Activated CD8-positive, alpha-beta memory T cell treated with anti-CD3 and anti-CD28 coated beads, Interleukin-2, amount 50 U/mL, for 4 hours (primary cell): ENCODE measurements around the gene PRKX.
A peak's percentile ranks its signal among the peaks of the same experiment; 100 is the strongest.
"Not testable (repeated sequence)": the region's sequence is repeated elsewhere in the genome, so short reads cannot be mapped to it uniquely, and the experiment has no call there.

Source experiments
- DNase-seq: peaks from one replicate; pipeline ENCODE4 v3.0.0-alpha.2; 2020

PRKX gene

GRCh38 chrX:3713225-3713936, at the start of gene PRKX:
Gene PRKX, minus strand, starts transcription at chrX:3713649. Its CDS starts 396 bp downstream, at chrX:3713253.
- peak; percentile 83 for DNase-seq

GRCh38 chrX:3763111-3763510, 49.7 kb upstream of the PRKX start:
- DNase-seq, result no peak

GRCh38 chrX:3757510-3758025, 44.1 kb upstream of the PRKX start:
- DNase-seq, result no peak

- DNase-seq, result no peak
Observed at GRCh38 chrX:3748052-3748559, 34.7 kb upstream of the PRKX start.

- peak; percentile 40 for DNase-seq
Observed at GRCh38 chrX:3743801-3744439, 30.5 kb upstream of the PRKX start.

- DNase-seq, result not testable (repeated sequence)
Observed at GRCh38 chrX:3740946-3741345, 27.5 kb upstream of the PRKX start.

- no peak for DNase-seq
Observed at GRCh38 chrX:3738509-3738908, 25.1 kb upstream of the PRKX start.

GRCh38 chrX:3736536-3736935, 23.1 kb upstream of the PRKX start:
- DNase-seq, result not testable (repeated sequence)

GRCh38 chrX:3735891-3736290, 22.4 kb upstream of the PRKX start:
- DNase-seq, result not testable (repeated sequence)

GRCh38 chrX:3734456-3734855, 21.0 kb upstream of the PRKX start:
- DNase-seq, result not testable (repeated sequence)

- no peak for DNase-seq
Observed at GRCh38 chrX:3733043-3733430, 19.6 kb upstream of the PRKX start.

- DNase-seq, result not testable (repeated sequence)
Observed at GRCh38 chrX:3732326-3733042, 19.0 kb upstream of the PRKX start.

- no peak for DNase-seq
Observed at GRCh38 chrX:3728454-3728853, 15.0 kb upstream of the PRKX start.

- not testable (repeated sequence) for DNase-seq
Observed at GRCh38 chrX:3723460-3723859, 10.0 kb upstream of the PRKX start.

GRCh38 chrX:3717742-3718420, 4.4 kb upstream of the PRKX start:
- DNase-seq, result no peak

- no peak for DNase-seq
Observed at GRCh38 chrX:3715921-3716320, 2.5 kb upstream of the PRKX start.

GRCh38 chrX:3714706-3715479, 1.4 kb upstream of the PRKX start:
- not testable (repeated sequence) for DNase-seq

GRCh38 chrX:3713937-3714434, 537 bp upstream of the PRKX start:
- DNase-seq, result no peak

- no peak for DNase-seq
Observed at GRCh38 chrX:3712870-3713224, 602 bp downstream of the PRKX start.

GRCh38 chrX:3712051-3712869, 1.2 kb downstream of the PRKX start:
- DNase-seq, result peak; percentile 29

GRCh38 chrX:3711331-3711917, 2.0 kb downstream of the PRKX start:
- DNase-seq, result no peak
